GM23338 (cell line): ENCODE data around the gene ANKRD18A. TPM values are rescaled to one million over a fixed set of nuclear protein-coding genes. Genes with fewer than 3 reads are reported as not detected.

ENCODE experiments used
- ATAC-seq: fragments of 200-7000 bp; cut with Tn5 transposase; 3 replicates; pipeline ENCODE4 v1.9.1; 2020
- DNase-seq: peaks from one replicate; pipeline ENCODE4 v3.0.0-alpha.2; 2015; ENCODE audit warnings: low spot score
- H2AFZ ChIP-seq: fragments of 200-600 bp; sonication (generic); 2 replicates; pipeline ENCODE4 v1.8.0; 2016; ENCODE audit warnings: antibody characterized with exemption, mild to moderate bottlenecking, moderate library complexity
- H3F3A ChIP-seq: fragments of 200-600 bp; sonication (generic); replicated peaks from 2 replicates; pipeline ENCODE4 v1.8.0; 2017; ENCODE audit warnings: antibody characterized with exemption, mixed run types, low read depth
- H3K27ac ChIP-seq: fragments of 200-600 bp; sonication (generic); 2 replicates; pipeline ENCODE4 v1.6.1; 2016; ENCODE audit warnings: low read depth
- H3K27me3 ChIP-seq: fragments of 200-600 bp; sonication (generic); 2 replicates; pipeline ENCODE4 v1.8.0; 2016; ENCODE audit warnings: mild to moderate bottlenecking, mixed run types, moderate library complexity; ENCODE audit not compliant: insufficient read depth
- H3K36me3 ChIP-seq: fragments of 200-600 bp; sonication (generic); 2 replicates; pipeline ENCODE4 v1.8.0; 2016; ENCODE audit warnings: mild to moderate bottlenecking; ENCODE audit not compliant: insufficient read depth
- H3K4me1 ChIP-seq: fragments of 200-600 bp; sonication (generic); 2 replicates; pipeline ENCODE4 v1.8.0; 2016; ENCODE audit warnings: mild to moderate bottlenecking, moderate library complexity; ENCODE audit not compliant: insufficient read depth
- H3K4me2 ChIP-seq: fragments of 200-600 bp; sonication (generic); 2 replicates; pipeline ENCODE4 v1.7.1; 2017; ENCODE audit warnings: mixed run types
- H3K4me3 ChIP-seq: fragments of 200-600 bp; sonication (generic); 2 replicates; pipeline ENCODE4 v1.6.1; 2016; ENCODE audit warnings: mixed run types
- H3K79me2 ChIP-seq: fragments of 200-600 bp; sonication (generic); replicated peaks from 2 replicates; pipeline ENCODE4 v1.8.0; 2017; ENCODE audit warnings: mild to moderate bottlenecking; ENCODE audit not compliant: insufficient read depth
- H3K9me2 ChIP-seq: fragments of 200-600 bp; sonication (generic); 2 replicates; pipeline ENCODE4 v1.8.0; 2017; ENCODE audit not compliant: insufficient read depth
- H4K20me1 ChIP-seq: fragments of 200-600 bp; sonication (generic); replicated peaks from 2 replicates; pipeline ENCODE4 v1.8.0; 2017; ENCODE audit warnings: mild to moderate bottlenecking; ENCODE audit not compliant: insufficient read depth
- H3K27ac Mint-ChIP-seq: 2 replicates; pipeline ENCODE4 v1.8.0; 2020; ENCODE audit warnings: inconsistent platforms, mild to moderate bottlenecking, moderate library complexity, mixed read lengths
- H3K27me3 Mint-ChIP-seq: 3 replicates; pipeline ENCODE4 v1.8.0; 2022; ENCODE audit warnings: low read depth, mild to moderate bottlenecking, moderate library complexity, mixed read lengths, inconsistent platforms; ENCODE audit not compliant: insufficient read depth, poor library complexity
- H3K36me3 Mint-ChIP-seq: 3 replicates; pipeline ENCODE4 v1.8.0; 2021; ENCODE audit warnings: low read depth, mild to moderate bottlenecking, inconsistent platforms, moderate library complexity, mixed read lengths
- H3K4me1 Mint-ChIP-seq: 3 replicates; pipeline ENCODE4 v1.8.0; 2020; ENCODE audit warnings: mild to moderate bottlenecking, inconsistent platforms, mixed read lengths
- H3K4me3 Mint-ChIP-seq: 3 replicates; pipeline ENCODE4 v1.8.0; 2021; ENCODE audit warnings: moderate library complexity, mild to moderate bottlenecking, inconsistent platforms, mixed read lengths
- H3K9me3 Mint-ChIP-seq: 3 replicates; pipeline ENCODE4 v1.8.0; 2020; ENCODE audit warnings: moderate library complexity, mild to moderate bottlenecking, inconsistent platforms, mixed read lengths
- CREB1 ChIP-seq: fragments of 250-450 bp; sonication (Bioruptor Pico); IDR thresholded peaks from 2 replicates; pipeline ENCODE4 v1.5.0; 2020; ENCODE audit warnings: low read depth, mild to moderate bottlenecking, moderate library complexity
- CTCF ChIP-seq, 2 experiments: fragments of 200-600 bp in 1 of 2; sonication (generic) in 1 of 2; conservative IDR thresholded peaks; 2 replicates each; pipeline versions ENCODE4 v1.5.1 to v1.6.1; 2016 to 2017; ENCODE audit warnings: antibody characterized with exemption in 2 of 2, low read depth in 2 of 2, mild to moderate bottlenecking in 2 of 2, moderate library complexity in 1 of 2
- ETS1 ChIP-seq: IDR thresholded peaks from 2 replicates; pipeline ENCODE4 v1.6.1; 2016; ENCODE audit warnings: antibody characterized with exemption
- EZH2 ChIP-seq: fragments of 200-600 bp; sonication (generic); IDR thresholded peaks from one replicate; pipeline ENCODE4 v1.8.0; 2017; ENCODE audit warnings: antibody characterized with exemption, mild to moderate bottlenecking, low read depth; ENCODE audit not compliant: unreplicated experiment
- EZH2phosphoT487 ChIP-seq: fragments of 200-600 bp; sonication (generic); IDR thresholded peaks from one replicate; pipeline ENCODE4 v1.8.1; 2018; ENCODE audit warnings: antibody characterized with exemption; ENCODE audit not compliant: unreplicated experiment
- JUNB ChIP-seq: IDR thresholded peaks from one replicate; pipeline ENCODE4 v1.6.1; 2016; ENCODE audit warnings: antibody characterized with exemption; ENCODE audit not compliant: unreplicated experiment
- NANOG ChIP-seq: IDR thresholded peaks from 2 replicates; pipeline ENCODE4 v1.6.1; 2016; ENCODE audit warnings: antibody characterized with exemption, borderline replicate concordance
- POLR2AphosphoS5 ChIP-seq: IDR thresholded peaks from 2 replicates; pipeline ENCODE4 v1.6.1; 2016; ENCODE audit warnings: antibody characterized with exemption, low read depth
- STAT1 ChIP-seq: IDR thresholded peaks from one replicate; pipeline ENCODE4 v1.6.1; 2016; ENCODE audit warnings: antibody characterized with exemption; ENCODE audit not compliant: unreplicated experiment
- ZNF114 ChIP-seq: fragments of 250-450 bp; sonication (Bioruptor Pico); IDR thresholded peaks from 2 replicates; pipeline ENCODE4 v1.5.0; 2020; ENCODE audit warnings: mild to moderate bottlenecking, moderate library complexity
- ZNF331 ChIP-seq: fragments of 250-450 bp; sonication (Bioruptor Pico); IDR thresholded peaks from 2 replicates; pipeline ENCODE4 v1.5.0; 2020; ENCODE audit warnings: low read depth, mild to moderate bottlenecking, moderate library complexity
- polyA plus RNA-seq: library from polyadenylated mRNA; unstranded; fragments of >200 nt; fragmentation: Nextera tagmentation; extraction: Ambion mirVana; gene quantifications from 2 replicates; pipeline ENCODE4 v1.2.1, GENCODE V29; 2016
- total RNA-seq: library from RNA; depleted of rRNA; stranded (reverse); fragments of >200 nt; shearing (Covaris generic); gene quantifications from 2 replicates; pipeline ENCODE4 v1.2.3, GENCODE V29; 2014
- TF ChIP-seq, protein P1 (sequence below): fragments of 250-450 bp; sonication (Bioruptor Pico); IDR thresholded peaks from 2 replicates; pipeline ENCODE4 v1.5.0; 2020; ENCODE audit warnings: mild to moderate bottlenecking, moderate library complexity
- TF ChIP-seq, protein P2 (sequence below): IDR thresholded peaks from one replicate; pipeline ENCODE4 v1.6.1; 2018; ENCODE audit warnings: antibody characterized with exemption; ENCODE audit not compliant: unreplicated experiment

ANKRD18A gene
- total and polyA plus RNA-seq, 2 experiments from 2014 or later = 2.7 to 6.9 TPM

DNA sequence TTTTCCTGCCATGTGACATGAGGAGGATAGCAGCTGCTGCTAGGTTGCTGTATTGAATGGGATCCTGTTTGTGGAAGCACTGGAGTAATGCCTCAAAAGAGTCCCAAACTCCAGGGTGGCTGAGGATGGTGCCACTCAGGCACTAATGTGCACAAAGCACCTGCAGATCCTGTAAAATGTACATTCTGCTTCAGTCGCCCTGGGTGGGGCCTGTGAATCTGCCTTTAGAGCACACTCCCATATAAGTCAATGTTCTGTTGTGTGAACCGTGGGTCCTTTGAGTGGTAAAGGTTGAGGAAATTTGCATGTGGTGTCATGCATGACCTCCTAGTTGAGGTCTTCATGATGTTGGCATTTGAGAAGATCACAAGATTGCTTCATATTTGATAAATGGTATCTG, 31.6 kb upstream of the ANKRD18A start:
- no peak overlapping the region for H3K4me3 Mint-ChIP-seq
- Histone ChIP-seq H3K9me2 (0 out of 2 replicates have a peak, but pooled peaks cover 3% of the 10 kb centered on the region), H3K4me3 (no peak overlapping the region), H4K20me1 (no peaks in the 10 kb centered on the region), H3F3A (no peaks in the 10 kb centered on the region), H2AFZ (no peak overlapping the region), H3K4me2 (no peak overlapping the region), H3K27me3 (no peaks in the 10 kb centered on the region), H3K27ac (no peak overlapping the region), H3K79me2 (no peaks in the 10 kb centered on the region), H3K36me3 (no peaks in the 10 kb centered on the region), H3K4me1 (no peaks in the 10 kb centered on the region)
- no peak for TF ChIP-seq ZNF114
- TF ChIP-seq POLR2AphosphoS5 = no peak
- TF ChIP-seq EZH2 = no peak
- TF ChIP-seq, protein P1, sequence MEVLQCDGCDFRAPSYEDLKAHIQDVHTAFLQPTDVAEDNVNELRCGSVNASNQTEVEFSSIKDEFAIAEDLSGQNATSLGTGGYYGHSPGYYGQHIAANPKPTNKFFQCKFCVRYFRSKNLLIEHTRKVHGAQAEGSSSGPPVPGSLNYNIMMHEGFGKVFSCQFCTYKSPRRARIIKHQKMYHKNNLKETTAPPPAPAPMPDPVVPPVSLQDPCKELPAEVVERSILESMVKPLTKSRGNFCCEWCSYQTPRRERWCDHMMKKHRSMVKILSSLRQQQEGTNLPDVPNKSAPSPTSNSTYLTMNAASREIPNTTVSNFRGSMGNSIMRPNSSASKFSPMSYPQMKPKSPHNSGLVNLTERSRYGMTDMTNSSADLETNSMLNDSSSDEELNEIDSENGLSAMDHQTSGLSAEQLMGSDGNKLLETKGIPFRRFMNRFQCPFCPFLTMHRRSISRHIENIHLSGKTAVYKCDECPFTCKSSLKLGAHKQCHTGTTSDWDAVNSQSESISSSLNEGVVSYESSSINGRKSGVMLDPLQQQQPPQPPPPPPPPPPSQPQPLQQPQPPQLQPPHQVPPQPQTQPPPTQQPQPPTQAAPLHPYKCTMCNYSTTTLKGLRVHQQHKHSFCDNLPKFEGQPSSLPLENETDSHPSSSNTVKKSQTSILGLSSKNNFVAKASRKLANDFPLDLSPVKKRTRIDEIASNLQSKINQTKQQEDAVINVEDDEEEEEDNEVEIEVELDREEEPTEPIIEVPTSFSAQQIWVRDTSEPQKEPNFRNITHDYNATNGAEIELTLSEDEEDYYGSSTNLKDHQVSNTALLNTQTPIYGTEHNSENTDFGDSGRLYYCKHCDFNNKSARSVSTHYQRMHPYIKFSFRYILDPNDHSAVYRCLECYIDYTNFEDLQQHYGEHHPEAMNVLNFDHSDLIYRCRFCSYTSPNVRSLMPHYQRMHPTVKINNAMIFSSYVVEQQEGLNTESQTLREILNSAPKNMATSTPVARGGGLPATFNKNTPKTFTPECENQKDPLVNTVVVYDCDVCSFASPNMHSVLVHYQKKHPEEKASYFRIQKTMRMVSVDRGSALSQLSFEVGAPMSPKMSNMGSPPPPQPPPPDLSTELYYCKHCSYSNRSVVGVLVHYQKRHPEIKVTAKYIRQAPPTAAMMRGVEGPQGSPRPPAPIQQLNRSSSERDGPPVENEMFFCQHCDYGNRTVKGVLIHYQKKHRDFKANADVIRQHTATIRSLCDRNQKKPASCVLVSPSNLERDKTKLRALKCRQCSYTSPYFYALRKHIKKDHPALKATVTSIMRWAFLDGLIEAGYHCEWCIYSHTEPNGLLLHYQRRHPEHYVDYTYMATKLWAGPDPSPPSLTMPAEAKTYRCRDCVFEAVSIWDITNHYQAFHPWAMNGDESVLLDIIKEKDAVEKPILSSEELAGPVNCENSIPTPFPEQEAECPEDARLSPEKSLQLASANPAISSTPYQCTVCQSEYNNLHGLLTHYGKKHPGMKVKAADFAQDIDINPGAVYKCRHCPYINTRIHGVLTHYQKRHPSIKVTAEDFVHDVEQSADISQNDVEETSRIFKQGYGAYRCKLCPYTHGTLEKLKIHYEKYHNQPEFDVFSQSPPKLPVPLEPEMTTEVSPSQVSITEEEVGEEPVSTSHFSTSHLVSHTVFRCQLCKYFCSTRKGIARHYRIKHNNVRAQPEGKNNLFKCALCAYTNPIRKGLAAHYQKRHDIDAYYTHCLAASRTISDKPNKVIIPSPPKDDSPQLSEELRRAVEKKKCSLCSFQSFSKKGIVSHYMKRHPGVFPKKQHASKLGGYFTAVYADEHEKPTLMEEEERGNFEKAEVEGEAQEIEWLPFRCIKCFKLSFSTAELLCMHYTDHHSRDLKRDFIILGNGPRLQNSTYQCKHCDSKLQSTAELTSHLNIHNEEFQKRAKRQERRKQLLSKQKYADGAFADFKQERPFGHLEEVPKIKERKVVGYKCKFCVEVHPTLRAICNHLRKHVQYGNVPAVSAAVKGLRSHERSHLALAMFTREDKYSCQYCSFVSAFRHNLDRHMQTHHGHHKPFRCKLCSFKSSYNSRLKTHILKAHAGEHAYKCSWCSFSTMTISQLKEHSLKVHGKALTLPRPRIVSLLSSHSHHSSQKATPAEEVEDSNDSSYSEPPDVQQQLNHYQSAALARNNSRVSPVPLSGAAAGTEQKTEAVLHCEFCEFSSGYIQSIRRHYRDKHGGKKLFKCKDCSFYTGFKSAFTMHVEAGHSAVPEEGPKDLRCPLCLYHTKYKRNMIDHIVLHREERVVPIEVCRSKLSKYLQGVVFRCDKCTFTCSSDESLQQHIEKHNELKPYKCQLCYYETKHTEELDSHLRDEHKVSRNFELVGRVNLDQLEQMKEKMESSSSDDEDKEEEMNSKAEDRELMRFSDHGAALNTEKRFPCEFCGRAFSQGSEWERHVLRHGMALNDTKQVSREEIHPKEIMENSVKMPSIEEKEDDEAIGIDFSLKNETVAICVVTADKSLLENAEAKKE (CRISPR knock-in tag) = no peak
- TF ChIP-seq, protein P2, sequence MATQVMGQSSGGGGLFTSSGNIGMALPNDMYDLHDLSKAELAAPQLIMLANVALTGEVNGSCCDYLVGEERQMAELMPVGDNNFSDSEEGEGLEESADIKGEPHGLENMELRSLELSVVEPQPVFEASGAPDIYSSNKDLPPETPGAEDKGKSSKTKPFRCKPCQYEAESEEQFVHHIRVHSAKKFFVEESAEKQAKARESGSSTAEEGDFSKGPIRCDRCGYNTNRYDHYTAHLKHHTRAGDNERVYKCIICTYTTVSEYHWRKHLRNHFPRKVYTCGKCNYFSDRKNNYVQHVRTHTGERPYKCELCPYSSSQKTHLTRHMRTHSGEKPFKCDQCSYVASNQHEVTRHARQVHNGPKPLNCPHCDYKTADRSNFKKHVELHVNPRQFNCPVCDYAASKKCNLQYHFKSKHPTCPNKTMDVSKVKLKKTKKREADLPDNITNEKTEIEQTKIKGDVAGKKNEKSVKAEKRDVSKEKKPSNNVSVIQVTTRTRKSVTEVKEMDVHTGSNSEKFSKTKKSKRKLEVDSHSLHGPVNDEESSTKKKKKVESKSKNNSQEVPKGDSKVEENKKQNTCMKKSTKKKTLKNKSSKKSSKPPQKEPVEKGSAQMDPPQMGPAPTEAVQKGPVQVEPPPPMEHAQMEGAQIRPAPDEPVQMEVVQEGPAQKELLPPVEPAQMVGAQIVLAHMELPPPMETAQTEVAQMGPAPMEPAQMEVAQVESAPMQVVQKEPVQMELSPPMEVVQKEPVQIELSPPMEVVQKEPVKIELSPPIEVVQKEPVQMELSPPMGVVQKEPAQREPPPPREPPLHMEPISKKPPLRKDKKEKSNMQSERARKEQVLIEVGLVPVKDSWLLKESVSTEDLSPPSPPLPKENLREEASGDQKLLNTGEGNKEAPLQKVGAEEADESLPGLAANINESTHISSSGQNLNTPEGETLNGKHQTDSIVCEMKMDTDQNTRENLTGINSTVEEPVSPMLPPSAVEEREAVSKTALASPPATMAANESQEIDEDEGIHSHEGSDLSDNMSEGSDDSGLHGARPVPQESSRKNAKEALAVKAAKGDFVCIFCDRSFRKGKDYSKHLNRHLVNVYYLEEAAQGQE = no peak
- TF ChIP-seq CTCF (conservative IDR thresholded peaks at IDR 0.05; ENCODE audit: low read depth in 2 of 2) = no peak
- TF ChIP-seq STAT1 = no peak
- no peak for TF ChIP-seq NANOG
- TF ChIP-seq ZNF331 = no peak
- no peak for TF ChIP-seq ETS1
- no peak for TF ChIP-seq CREB1 (CRISPR knock-in tag)
- no peak for TF ChIP-seq EZH2phosphoT487
- TF ChIP-seq JUNB = no peak
- H3K27me3 Mint-ChIP-seq = peaks cover 4% of the 10 kb centered on the region
- no peak for ATAC-seq
- H3K9me3 Mint-ChIP-seq = no peaks in the 10 kb centered on the region
- no peaks in the 10 kb centered on the region for H3K4me1 Mint-ChIP-seq
- DNase-seq = no peak
- no peak overlapping the region for H3K27ac Mint-ChIP-seq
- no peaks in the 10 kb centered on the region for H3K36me3 Mint-ChIP-seq
